ENCODE data around the gene OLA1.

DNA sequence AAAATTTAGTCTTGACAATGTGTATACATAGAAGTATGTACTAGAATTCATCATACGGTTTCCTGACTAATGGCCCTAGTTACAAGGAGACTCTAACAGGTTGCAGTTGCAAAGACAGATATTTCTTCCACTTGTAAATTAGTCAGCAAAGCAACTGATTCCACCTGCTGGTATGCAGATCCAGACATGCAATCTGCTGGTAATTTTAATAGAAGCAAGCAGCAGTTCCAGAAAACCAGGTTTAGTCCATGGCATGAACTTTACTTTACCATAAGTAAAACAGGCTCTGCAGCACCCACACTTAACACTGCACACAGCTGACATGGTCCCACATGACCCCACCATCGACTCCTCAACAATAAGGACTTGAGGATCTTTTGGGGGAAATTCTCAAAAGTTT, 172.3 kb downstream of the OLA1 start:
- TF ChIP-seq, protein P1, sequence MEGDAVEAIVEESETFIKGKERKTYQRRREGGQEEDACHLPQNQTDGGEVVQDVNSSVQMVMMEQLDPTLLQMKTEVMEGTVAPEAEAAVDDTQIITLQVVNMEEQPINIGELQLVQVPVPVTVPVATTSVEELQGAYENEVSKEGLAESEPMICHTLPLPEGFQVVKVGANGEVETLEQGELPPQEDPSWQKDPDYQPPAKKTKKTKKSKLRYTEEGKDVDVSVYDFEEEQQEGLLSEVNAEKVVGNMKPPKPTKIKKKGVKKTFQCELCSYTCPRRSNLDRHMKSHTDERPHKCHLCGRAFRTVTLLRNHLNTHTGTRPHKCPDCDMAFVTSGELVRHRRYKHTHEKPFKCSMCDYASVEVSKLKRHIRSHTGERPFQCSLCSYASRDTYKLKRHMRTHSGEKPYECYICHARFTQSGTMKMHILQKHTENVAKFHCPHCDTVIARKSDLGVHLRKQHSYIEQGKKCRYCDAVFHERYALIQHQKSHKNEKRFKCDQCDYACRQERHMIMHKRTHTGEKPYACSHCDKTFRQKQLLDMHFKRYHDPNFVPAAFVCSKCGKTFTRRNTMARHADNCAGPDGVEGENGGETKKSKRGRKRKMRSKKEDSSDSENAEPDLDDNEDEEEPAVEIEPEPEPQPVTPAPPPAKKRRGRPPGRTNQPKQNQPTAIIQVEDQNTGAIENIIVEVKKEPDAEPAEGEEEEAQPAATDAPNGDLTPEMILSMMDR (IDR thresholded peaks at IDR 0.05; ENCODE audit: low read length), result no peak
- no peak for TF ChIP-seq EZH2 (optimal IDR thresholded peaks at IDR 0.05; ENCODE audit: low read depth, low read length)
